Fibroblast of gingiva (primary cell): ENCODE measurements around the gene VPS11.
"Not testable (repeated sequence)": the region's sequence is repeated elsewhere in the genome, so short reads cannot be mapped to it uniquely, and the experiment has no call there.

ENCODE experiments used
- DNase-seq: peaks from one replicate; pipeline ENCODE4 v3.0.0-alpha.2; 2011; ENCODE audit warnings: low read depth

VPS11 gene

GRCh38 chr11:119038884-119039283 is 28.7 kb upstream of the VPS11 start:
- no peak for DNase-seq

- not testable (repeated sequence) for DNase-seq
These were observed 28.1 kb upstream of the VPS11 start for GRCh38 chr11:119039471-119039870.

GRCh38 chr11:119041821-119042514 is 25.6 kb upstream of the VPS11 start:
- DNase-seq = no peak

- no peak for DNase-seq
These were observed 24.7 kb upstream of the VPS11 start for GRCh38 chr11:119042927-119043326.

- no peak for DNase-seq
These were observed 22.9 kb upstream of the VPS11 start for GRCh38 chr11:119044708-119045107.

GRCh38 chr11:119046489-119046888 is 21.1 kb upstream of the VPS11 start:
- no peak for DNase-seq

GRCh38 chr11:119047205-119047604 is 20.4 kb upstream of the VPS11 start:
- no peak for DNase-seq

GRCh38 chr11:119048644-119049043 is 19.0 kb upstream of the VPS11 start:
- no peak for DNase-seq

- no peak for DNase-seq
These were observed 18.5 kb upstream of the VPS11 start for GRCh38 chr11:119049081-119049480.

GRCh38 chr11:119051440-119052162 is 16.0 kb upstream of the VPS11 start:
- no peak for DNase-seq

GRCh38 chr11:119052163-119052814 is 15.3 kb upstream of the VPS11 start:
- DNase-seq = no peak

- DNase-seq = no peak
These were observed 13.2 kb upstream of the VPS11 start for GRCh38 chr11:119054418-119054817.

GRCh38 chr11:119055901-119056300 is 11.7 kb upstream of the VPS11 start:
- DNase-seq = peak; percentile 32

GRCh38 chr11:119056421-119056999 is 11.1 kb upstream of the VPS11 start:
- no peak for DNase-seq

- DNase-seq = peak; percentile 95
These were observed 10.4 kb upstream of the VPS11 start, which contains the start of gene HYOU1 for GRCh38 chr11:119057000-119057769. TSS of gene HYOU1 (minus strand) at chr11:119057205. CDS start at chr11:119056160, 1,045 bp downstream.

- not testable (repeated sequence) for DNase-seq
These were observed 8.5 kb upstream of the VPS11 start for GRCh38 chr11:119059128-119059527.

GRCh38 chr11:119061256-119061655 is 6.4 kb upstream of the VPS11 start:
- no peak for DNase-seq

GRCh38 chr11:119062779-119063178 is 4.8 kb upstream of the VPS11 start:
- DNase-seq = peak; percentile 64

GRCh38 chr11:119065369-119065768 is 2.2 kb upstream of the VPS11 start:
- DNase-seq = peak; percentile 22

- no peak for DNase-seq
These were observed 10.2 kb downstream of the VPS11 start for GRCh38 chr11:119077839-119078238.

- no peak for DNase-seq
These were observed 11.2 kb downstream of the VPS11 start for GRCh38 chr11:119078675-119079420.
